Mesothelial cell of epicardium (in vitro differentiated cells): ENCODE measurements around the gene GPR61. TPM values are rescaled to one million over a fixed set of nuclear protein-coding genes. Genes with fewer than 3 reads are reported as not detected.

Source experiments
- DNase-seq, 2 experiments: peaks; one replicate each; pipeline ENCODE4 v3.0.0; 2021; ENCODE audit warnings: low spot score in 2 of 2; ENCODE audit not compliant: unreplicated experiment in 2 of 2
- H3K27ac Mint-ChIP-seq: 2 replicates; pipeline ENCODE4 v1.8.0; 2021; ENCODE audit warnings: mixed read lengths
- H3K27me3 Mint-ChIP-seq: 2 replicates; pipeline ENCODE4 v1.8.0; 2021; ENCODE audit warnings: low read depth, mixed read lengths
- H3K36me3 Mint-ChIP-seq: 2 replicates; pipeline ENCODE4 v1.8.0; 2021; ENCODE audit warnings: mixed read lengths
- H3K4me1 Mint-ChIP-seq: 2 replicates; pipeline ENCODE4 v1.8.0; 2021; ENCODE audit warnings: mixed read lengths
- H3K4me3 Mint-ChIP-seq: 2 replicates; pipeline ENCODE4 v1.8.0; 2021; ENCODE audit warnings: mild to moderate bottlenecking, moderate library complexity, mixed read lengths
- H3K9me3 Mint-ChIP-seq: 2 replicates; pipeline ENCODE4 v1.8.0; 2021; ENCODE audit warnings: mixed read lengths
- total RNA-seq: library from RNA; stranded (reverse); gene quantifications from 3 replicates; pipeline ENCODE4 v1.2.1, GENCODE V29; 2021
- TF ChIP-seq, protein P1 (sequence below): fragments of 200-600 bp; sonication (generic); IDR thresholded peaks from one replicate; pipeline ENCODE4 v1.5.0; 2021; ENCODE audit warnings: antibody characterized with exemption; ENCODE audit not compliant: unreplicated experiment

Gene GPR61, protein sequence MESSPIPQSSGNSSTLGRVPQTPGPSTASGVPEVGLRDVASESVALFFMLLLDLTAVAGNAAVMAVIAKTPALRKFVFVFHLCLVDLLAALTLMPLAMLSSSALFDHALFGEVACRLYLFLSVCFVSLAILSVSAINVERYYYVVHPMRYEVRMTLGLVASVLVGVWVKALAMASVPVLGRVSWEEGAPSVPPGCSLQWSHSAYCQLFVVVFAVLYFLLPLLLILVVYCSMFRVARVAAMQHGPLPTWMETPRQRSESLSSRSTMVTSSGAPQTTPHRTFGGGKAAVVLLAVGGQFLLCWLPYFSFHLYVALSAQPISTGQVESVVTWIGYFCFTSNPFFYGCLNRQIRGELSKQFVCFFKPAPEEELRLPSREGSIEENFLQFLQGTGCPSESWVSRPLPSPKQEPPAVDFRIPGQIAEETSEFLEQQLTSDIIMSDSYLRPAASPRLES
- not detected in 3 replicates for total RNA-seq

DNA sequence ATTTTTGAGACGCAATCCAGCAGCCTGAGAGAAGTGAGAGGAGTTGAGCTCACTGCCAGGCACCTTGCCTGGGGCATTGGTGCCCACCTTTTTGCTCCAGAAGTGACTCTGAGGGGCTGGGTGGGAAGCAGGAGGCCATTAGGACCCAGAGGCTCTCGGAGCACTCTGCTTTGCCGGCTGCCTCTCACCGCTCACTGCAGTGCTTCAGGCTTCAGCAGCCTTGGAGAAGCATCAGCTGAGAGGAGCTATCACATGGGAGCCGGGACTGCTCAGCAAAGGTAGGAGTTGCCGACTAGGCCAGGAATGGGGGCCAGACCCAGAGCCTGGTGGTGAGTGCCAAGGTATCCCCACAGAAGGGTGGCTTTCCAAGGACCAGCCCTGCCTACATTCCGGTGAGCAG lies at the start of gene GPR61:
TSS of gene GPR61 (plus strand) at position 197 of the 400 bp plus-strand sequence. CDS start 3,151 bp downstream, outside the sequence.
- Mint-ChIP-seq H3K9me3 (no peaks in the 10 kb centered on the region), H3K4me1 (no peaks in the 10 kb centered on the region), H3K4me3 (no peak within 1 kb of the TSS), H3K36me3 (no peaks in the 10 kb centered on the region), H3K27me3 (peaks cover 40% of the 10 kb centered on the region), H3K27ac (no peak within 1 kb of the TSS)
- TF ChIP-seq, protein P1, sequence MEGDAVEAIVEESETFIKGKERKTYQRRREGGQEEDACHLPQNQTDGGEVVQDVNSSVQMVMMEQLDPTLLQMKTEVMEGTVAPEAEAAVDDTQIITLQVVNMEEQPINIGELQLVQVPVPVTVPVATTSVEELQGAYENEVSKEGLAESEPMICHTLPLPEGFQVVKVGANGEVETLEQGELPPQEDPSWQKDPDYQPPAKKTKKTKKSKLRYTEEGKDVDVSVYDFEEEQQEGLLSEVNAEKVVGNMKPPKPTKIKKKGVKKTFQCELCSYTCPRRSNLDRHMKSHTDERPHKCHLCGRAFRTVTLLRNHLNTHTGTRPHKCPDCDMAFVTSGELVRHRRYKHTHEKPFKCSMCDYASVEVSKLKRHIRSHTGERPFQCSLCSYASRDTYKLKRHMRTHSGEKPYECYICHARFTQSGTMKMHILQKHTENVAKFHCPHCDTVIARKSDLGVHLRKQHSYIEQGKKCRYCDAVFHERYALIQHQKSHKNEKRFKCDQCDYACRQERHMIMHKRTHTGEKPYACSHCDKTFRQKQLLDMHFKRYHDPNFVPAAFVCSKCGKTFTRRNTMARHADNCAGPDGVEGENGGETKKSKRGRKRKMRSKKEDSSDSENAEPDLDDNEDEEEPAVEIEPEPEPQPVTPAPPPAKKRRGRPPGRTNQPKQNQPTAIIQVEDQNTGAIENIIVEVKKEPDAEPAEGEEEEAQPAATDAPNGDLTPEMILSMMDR = no peak
- DNase-seq = no peak

DNA sequence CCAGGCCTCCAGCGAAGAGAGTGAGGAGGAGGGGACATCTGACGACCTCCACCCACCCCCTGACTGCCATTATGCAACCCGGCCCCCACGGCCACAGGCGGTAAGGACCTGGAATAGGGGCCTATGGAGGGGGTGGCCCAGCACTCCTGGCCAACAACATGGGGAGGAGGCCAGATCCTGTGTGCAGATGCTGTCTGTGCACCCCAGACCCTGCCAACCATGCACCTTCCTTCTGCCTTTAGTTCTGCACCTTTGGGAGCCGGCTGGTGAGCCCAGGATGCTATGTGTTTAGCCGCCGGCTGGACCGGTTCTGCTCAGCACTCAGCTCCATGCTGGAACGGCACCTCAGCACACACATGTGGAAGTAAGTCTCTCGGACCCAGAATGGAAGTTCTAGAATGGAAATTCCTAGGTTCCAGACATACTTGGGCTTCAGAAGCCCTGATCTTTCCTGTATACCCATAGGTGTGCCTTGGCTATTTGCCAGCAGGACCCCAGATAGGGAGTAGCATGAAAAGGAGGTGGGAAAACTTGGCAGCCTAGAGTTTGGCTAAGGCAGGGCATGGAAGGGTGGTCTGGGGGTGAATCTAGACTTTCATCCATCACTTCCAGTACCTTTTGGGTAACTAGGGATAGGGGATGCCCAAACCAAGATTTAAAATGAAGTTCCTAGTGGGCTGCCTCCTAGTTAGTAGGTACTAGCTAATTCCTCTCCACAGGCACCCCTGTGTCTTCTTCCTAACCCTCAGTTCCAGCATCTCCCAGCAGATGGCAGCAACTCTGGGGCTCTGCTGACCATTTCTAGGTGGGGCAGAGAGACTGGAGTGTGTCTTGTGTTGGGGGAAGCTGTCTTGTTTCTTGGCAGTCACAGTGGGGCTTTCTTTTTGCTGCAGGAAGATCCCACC lies 49.4 kb upstream of the GPR61 start:
- Mint-ChIP-seq H3K4me3 (no peak overlapping the region), H3K27me3 (no peaks in the 10 kb centered on the region), H3K9me3 (no peaks in the 10 kb centered on the region), H3K4me1 (peaks cover 8% of the 10 kb centered on the region), H3K27ac (no peak overlapping the region), H3K36me3 (peaks cover 2% of the 10 kb centered on the region)
- TF ChIP-seq, protein P1 = peak; percentile 49
- DNase-seq = peak in 1 of 2 experiments; percentile 79

DNA sequence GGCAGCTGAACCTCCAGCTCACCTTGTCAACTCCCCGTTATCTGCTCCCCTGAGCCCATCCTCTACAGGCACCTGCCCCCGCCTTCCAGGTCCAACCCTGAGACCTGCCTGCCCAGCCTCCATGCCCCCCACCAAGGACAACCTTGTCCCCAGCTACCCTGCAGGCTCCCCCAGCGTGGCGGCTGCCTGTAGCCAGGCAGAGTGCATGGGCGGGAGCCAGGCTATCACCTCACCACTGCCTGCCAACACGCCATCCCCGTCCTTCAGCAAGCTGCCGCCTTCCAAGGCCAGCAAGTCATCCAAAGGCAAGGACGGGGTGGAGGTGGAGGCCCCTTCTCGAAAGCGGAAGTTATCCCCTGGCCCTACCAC lies 48.8 kb upstream of the GPR61 start:
- TF ChIP-seq, protein P1 = no peak
- no peaks in the 10 kb centered on the region for H3K27me3 Mint-ChIP-seq
- H3K36me3 Mint-ChIP-seq = peaks cover 2% of the 10 kb centered on the region
- H3K9me3 Mint-ChIP-seq = no peaks in the 10 kb centered on the region
- peaks cover 7% of the 10 kb centered on the region for H3K4me1 Mint-ChIP-seq
- H3K4me3 Mint-ChIP-seq = no peak overlapping the region
- no peak for DNase-seq
- H3K27ac Mint-ChIP-seq = no peak overlapping the region

DNA sequence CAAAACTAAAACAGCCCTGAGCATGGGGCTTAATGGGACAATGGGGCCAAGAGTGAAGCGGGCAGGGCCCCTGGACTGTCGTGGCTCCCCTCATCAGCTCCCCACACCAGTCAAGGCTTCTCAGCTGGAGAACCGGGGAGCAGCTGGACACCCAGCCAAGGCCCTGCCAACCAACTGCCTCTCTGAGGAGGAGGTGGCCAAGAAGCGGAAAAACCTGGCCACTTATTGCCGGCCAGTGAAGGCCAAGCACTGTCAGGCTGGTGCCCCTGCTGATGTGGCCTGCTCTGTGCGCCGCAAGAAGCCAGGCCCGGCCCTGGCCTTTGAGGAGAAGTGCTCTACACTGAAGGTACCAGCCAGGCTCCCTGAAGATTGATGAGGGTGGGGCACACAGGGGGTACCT lies 48.3 kb upstream of the GPR61 start:
- DNase-seq = no peak
- Mint-ChIP-seq H3K9me3 (no peaks in the 10 kb centered on the region), H3K27me3 (no peaks in the 10 kb centered on the region), H3K36me3 (peaks cover 2% of the 10 kb centered on the region), H3K4me3 (no peak overlapping the region), H3K4me1 (peaks cover 7% of the 10 kb centered on the region), H3K27ac (no peak overlapping the region)
- TF ChIP-seq, protein P1 = no peak

DNA sequence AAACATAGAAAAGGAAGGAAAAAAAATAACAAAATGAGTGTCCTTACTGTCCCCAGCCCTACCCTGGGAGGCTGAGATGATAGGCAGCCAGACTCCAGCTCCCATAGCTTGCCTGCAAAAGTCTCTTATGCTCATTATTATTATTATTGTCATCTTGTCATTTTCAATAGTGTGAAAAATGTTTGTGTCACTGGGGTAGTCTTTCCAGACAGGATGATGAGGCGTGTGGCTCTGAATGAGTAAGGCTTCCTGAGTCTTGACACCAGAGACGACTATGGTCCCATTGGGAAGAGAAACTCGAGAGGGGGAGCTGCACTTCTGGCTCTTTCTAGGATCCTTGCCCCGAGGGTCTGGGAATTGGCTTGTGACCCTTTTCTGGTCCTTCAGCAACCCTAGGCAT lies 46.9 kb upstream of the GPR61 start:
- Mint-ChIP-seq H3K27me3 (no peaks in the 10 kb centered on the region), H3K27ac (no peak overlapping the region), H3K36me3 (peaks cover 2% of the 10 kb centered on the region), H3K4me1 (peaks cover 10% of the 10 kb centered on the region), H3K9me3 (no peaks in the 10 kb centered on the region), H3K4me3 (peak overlapping the region; percentile 38)
- no peak for DNase-seq
- TF ChIP-seq, protein P1 = no peak
